ENCODE measurements around the gene OVOL3. TPM values are rescaled to one million over a fixed set of nuclear protein-coding genes. Genes with fewer than 3 reads are reported as not detected.

Gene OVOL3
- total RNA-seq, 1 donor = not detected

GRCh38 chr19:36099166-36099785 lies 11.7 kb upstream of the OVOL3 start:
- TF ChIP-seq, protein P1, sequence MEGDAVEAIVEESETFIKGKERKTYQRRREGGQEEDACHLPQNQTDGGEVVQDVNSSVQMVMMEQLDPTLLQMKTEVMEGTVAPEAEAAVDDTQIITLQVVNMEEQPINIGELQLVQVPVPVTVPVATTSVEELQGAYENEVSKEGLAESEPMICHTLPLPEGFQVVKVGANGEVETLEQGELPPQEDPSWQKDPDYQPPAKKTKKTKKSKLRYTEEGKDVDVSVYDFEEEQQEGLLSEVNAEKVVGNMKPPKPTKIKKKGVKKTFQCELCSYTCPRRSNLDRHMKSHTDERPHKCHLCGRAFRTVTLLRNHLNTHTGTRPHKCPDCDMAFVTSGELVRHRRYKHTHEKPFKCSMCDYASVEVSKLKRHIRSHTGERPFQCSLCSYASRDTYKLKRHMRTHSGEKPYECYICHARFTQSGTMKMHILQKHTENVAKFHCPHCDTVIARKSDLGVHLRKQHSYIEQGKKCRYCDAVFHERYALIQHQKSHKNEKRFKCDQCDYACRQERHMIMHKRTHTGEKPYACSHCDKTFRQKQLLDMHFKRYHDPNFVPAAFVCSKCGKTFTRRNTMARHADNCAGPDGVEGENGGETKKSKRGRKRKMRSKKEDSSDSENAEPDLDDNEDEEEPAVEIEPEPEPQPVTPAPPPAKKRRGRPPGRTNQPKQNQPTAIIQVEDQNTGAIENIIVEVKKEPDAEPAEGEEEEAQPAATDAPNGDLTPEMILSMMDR (IDR thresholded peaks at IDR 0.05; ENCODE audit: insufficient read depth, low read length) = no peak
- DNase-seq (ENCODE audit: low read depth) = no peak
- H3K4me3 ChIP-seq (ENCODE audit: low read depth, low read length) = no peak overlapping the region

- H3K4me3 ChIP-seq (ENCODE audit: low read depth, low read length) = no peak overlapping the region
- TF ChIP-seq, protein P1 (IDR thresholded peaks at IDR 0.05; ENCODE audit: insufficient read depth, low read length) = no peak
- no peak for DNase-seq (ENCODE audit: low read depth)
Observed at GRCh38 chr19:36100476-36100875, 10.5 kb upstream of the OVOL3 start.

GRCh38 chr19:36101550-36102327 lies 9.2 kb upstream of the OVOL3 start:
- no peak overlapping the region for H3K4me3 ChIP-seq (ENCODE audit: low read depth, low read length)
- TF ChIP-seq, protein P1 (IDR thresholded peaks at IDR 0.05; ENCODE audit: insufficient read depth, low read length) = no peak
- no peak for DNase-seq (ENCODE audit: low read depth)

- TF ChIP-seq, protein P1 (IDR thresholded peaks at IDR 0.05; ENCODE audit: insufficient read depth, low read length) = no peak
- no peak overlapping the region for H3K4me3 ChIP-seq (ENCODE audit: low read depth, low read length)
- no peak for DNase-seq (ENCODE audit: low read depth)
Observed at GRCh38 chr19:36103040-36103626, 7.8 kb upstream of the OVOL3 start.

DNA sequence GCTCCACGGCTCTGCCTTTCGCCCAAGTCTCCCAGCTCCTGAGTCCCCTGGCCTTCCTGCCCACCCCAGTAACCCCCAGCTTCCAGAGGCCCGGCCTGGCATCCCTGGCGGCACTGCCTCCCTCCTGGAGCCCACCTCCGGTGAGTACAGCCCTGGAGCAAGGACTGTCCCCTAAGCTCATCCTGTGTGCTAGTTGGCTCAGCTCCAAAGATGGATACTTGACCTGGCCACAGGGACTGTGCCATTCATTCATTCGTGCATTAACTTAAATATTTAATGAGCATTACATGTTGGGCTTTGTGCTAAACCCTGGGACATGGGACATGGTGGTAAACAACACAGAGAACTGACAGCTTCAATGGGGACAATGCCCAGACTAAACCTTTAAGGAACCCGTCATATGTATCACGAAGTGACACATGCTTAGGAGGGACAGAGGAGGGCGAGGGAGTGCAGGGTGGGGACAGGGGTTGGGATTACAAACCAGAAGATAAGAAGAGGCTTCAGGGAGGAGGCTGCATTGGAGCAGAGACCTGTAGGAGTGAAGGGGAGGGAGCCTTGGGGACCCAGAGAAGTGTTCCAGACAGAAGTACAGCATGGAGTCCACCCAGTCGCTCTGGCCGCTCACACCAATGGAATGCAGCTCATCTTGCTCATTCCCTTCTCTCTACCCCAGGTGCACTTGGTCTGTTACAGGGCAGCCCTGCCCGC lies 6.9 kb upstream of the OVOL3 start:
- TF ChIP-seq, protein P1 (IDR thresholded peaks at IDR 0.05; ENCODE audit: insufficient read depth, low read length) = no peak
- no peak for DNase-seq (ENCODE audit: low read depth)
- H3K4me3 ChIP-seq (ENCODE audit: low read depth, low read length) = no peak overlapping the region

DNA sequence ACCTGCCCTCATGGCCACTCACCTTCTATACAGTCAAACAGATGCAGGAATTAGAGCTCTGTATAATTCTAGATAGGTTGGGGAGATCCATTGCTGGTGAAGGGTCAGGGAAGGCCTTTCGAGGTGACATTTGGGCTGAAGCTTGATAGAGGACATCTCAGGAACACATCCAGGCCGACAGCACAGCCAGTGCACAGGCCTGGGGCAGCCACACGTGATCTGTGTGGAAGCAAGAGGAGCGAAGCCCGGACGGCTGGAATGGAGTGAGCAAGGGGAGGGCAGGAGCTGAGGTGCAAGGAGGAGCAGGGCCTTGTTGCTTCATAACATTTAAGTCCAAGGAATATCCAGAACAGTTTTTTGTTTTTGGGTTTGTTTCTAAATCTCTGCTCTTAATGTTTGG lies 4.5 kb upstream of the OVOL3 start:
- H3K4me3 ChIP-seq (ENCODE audit: low read depth, low read length) = no peak overlapping the region
- no peak for DNase-seq (ENCODE audit: low read depth)
- TF ChIP-seq, protein P1 (IDR thresholded peaks at IDR 0.05; ENCODE audit: insufficient read depth, low read length) = no peak

Data from fibroblast of the aortic adventitia (primary cell).